ENCODE results near the gene TWNK. TPM values are rescaled to one million over a fixed set of nuclear protein-coding genes. Genes with fewer than 3 reads are reported as not detected.

TWNK gene
- 10 to 100 TPM; 14.3 to 17.9 (median 16.7) TPM for polyA plus RNA-seq (ENCODE audit: insufficient read length in 3 of 3)
- long read RNA-seq, donor 1, partial matches to known transcripts, result 0 of 3 reads
- long read RNA-seq, donor 1, other reads (novel, unspliced or antisense), result 0 of 3 reads
- long read RNA-seq, donor 2, partial matches to known transcripts, result 0 of 4 reads
- long read RNA-seq, donor 2, other reads (novel, unspliced or antisense), result 0 of 4 reads
- long read RNA-seq, donor 3, partial matches to known transcripts, result 0 of 5 reads
- long read RNA-seq, donor 3, other reads (novel, unspliced or antisense), result 0 of 5 reads
- long read RNA-seq, donor 4, partial matches to known transcripts, result 0 of 5 reads
- long read RNA-seq, donor 4, other reads (novel, unspliced or antisense), result 0 of 5 reads
- long read RNA-seq, donor 5, partial matches to known transcripts, result 0 of 1 reads
- long read RNA-seq, donor 5, other reads (novel, unspliced or antisense), result 0 of 1 reads
- long read RNA-seq, donor 6, partial matches to known transcripts, result 0 of 2 reads
- long read RNA-seq, donor 6, other reads (novel, unspliced or antisense), result 0 of 2 reads
- long read RNA-seq, donor 7, result 0 reads
- long read RNA-seq, donor 8, partial matches to known transcripts, result 0 of 1 reads
- long read RNA-seq, donor 8, other reads (novel, unspliced or antisense), result 0 of 1 reads
- long read RNA-seq, donor 9, partial matches to known transcripts, result 0 of 5 reads
- long read RNA-seq, donor 9, other reads (novel, unspliced or antisense), result 0 of 5 reads
- long read RNA-seq, donor 10, partial matches to known transcripts, result 0 of 2 reads
- long read RNA-seq, donor 10, other reads (novel, unspliced or antisense), result 0 of 2 reads
- long read RNA-seq, donor 11, partial matches to known transcripts, result 0 of 2 reads
- long read RNA-seq, donor 11, other reads (novel, unspliced or antisense), result 0 of 2 reads
- long read RNA-seq, donor 12, partial matches to known transcripts, result 0 of 1 reads
- long read RNA-seq, donor 12, other reads (novel, unspliced or antisense), result 0 of 1 reads
- long read RNA-seq, donor 13, partial matches to known transcripts, result 0 of 3 reads
- long read RNA-seq, donor 13, other reads (novel, unspliced or antisense), result 0 of 3 reads
- long read RNA-seq, donor 14, result 0 reads
- long read RNA-seq, donor 15, partial matches to known transcripts, result 22 of 24 reads
- long read RNA-seq, donor 15, other reads (novel, unspliced or antisense), result 0 of 24 reads
- long read RNA-seq, donor 16, partial matches to known transcripts, result 0 of 6 reads
- long read RNA-seq, donor 16, other reads (novel, unspliced or antisense), result 0 of 6 reads

DNA sequence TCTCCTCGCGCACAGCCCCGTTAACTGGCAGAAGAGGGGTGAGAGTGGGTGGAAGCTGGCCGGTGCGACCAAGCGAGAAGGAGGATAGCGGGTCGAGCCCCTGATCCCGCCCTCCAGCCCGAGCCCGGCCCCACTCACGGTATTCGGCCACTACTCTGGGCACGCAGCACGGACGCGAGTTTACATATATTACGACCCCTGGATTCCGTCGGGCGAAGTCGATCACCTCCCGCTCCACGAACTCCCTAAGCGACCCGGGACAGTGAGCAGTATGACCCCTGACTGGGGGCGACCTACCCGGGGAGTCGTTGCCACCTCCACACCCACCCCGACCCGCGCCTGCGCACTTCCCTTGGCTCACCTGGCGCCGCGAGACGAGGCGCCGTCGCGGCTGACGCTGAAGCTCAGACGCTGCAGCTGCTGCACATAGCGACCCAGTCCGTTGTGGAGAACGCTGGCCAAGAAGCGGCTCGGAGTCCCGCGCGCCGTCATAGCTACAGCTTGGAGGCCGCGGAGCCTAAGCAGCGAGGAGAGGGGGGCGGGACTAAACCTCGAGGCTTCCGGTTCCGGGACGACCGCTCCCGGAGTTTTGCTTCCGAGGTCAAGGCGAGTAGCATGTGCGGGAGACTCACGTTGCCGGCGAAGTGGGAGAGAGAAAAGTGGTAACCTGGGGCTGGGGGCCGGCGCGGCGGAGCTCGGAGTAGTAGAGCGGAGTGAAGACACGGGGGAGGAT is at the start of gene TWNK, which contains the start of gene MRPL43:
TWNK (plus strand) TSS at position 592 of the 733 bp plus-strand sequence. CDS start 668 bp downstream, outside the sequence.
MRPL43 (minus strand) TSS at position 546 of the 733 bp plus-strand sequence; CDS start at position 492, 54 bp downstream.
- peak; percentile 82 for DNase-seq

DNA sequence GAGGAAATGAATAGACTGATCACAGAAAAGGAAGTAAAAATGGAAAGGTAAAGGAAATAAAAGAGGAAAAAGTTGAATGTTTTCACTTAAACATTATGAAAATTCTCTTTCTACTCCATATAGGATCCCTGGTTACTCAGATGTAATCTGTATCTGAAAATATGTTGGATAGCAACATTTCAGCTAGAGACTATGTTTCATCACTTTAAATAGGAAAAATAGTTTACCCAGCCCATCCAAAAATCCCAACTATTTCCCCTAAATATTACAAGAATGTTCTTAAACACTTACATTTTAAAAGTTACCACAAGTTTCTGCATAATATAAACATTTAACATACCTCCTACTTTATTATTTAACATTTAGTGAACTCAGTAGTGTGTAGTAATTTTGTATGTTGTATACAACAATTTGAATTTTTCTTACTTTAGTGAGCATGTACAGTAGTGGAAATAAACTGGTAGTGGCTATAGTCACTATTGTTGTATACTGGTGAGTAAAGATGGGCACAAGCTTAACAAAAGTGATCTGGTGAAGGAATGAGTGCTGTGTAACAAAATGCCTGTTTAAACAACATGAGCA is 47.5 kb upstream of the TWNK start:
- no peak for DNase-seq

DNA sequence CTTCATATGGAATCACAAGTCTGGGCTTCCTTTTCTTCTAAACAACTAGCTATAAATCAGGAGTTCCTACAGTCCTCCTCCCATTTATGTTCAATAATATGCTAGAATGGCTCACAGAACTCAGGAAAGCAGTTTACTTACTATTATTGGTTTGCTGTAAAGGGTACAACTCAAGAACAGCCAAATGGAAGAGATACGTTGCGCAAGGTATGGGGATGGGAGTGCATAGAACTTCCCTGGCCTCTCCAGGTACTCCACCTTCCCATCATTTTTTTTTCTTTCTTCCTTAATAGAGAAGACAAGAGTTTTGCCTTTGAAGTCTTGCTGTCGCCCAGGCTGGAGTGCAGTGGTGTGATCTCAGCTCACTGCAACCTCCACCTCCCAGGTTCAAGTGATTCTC is 45.1 kb upstream of the TWNK start:
- no peak for DNase-seq

DNA sequence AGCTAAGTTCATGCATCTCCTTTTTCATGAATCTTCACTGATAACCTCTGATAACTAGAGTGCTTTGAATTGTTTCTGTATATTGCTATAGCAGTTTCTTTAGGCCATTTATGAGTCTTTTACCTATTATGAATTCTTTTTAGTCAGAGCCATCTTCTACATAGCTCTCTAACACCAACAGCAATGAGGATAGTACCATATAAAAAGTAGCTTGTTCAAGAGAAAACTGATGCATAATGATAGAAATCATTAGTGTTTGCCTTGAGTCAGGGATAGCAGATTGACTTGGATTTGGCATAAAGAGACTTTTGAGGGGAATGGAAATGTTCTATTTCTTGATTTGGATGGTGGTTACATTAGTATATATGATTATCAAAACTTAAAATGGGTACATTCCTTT is 43.8 kb upstream of the TWNK start:
- no peak for DNase-seq

DNA sequence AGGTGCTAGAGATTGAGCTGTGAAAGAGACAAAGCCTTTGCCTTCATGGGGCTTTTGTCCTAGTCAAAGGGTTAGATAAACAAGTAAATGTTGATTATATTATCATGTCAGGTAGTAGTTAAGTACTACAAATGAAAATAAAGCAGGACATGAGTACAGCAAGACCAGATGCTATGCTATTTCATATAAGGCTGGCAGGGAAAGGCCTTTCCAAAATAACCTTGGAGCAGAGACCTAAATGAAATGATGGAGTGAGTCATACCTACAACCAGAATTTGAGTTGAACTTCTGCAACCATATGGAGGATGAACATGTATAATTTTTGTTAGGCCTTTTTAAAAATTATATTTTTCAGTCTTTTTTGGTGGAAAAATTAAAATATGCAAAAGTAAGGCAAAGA is 41.6 kb upstream of the TWNK start:
- DNase-seq, result no peak

DNA sequence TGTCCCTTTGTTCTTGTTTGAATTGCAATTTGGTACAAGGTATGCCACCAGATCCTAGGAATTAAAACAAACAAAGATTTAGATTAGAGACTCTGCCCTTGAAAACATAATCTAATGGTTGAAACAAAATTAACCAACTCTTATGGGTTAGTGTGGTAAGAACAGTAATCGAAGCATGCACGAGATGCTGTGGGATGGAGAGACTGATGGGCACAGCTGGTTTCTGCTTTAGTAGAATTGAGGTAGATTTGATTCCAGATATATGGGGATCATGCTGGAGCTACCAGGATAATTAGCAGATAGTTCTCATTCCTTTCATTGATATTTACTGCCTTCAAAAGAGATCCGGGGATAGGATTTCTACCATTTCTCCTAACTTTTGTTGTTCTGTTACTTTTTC is 38.4 kb upstream of the TWNK start:
- DNase-seq, result no peak

DNA sequence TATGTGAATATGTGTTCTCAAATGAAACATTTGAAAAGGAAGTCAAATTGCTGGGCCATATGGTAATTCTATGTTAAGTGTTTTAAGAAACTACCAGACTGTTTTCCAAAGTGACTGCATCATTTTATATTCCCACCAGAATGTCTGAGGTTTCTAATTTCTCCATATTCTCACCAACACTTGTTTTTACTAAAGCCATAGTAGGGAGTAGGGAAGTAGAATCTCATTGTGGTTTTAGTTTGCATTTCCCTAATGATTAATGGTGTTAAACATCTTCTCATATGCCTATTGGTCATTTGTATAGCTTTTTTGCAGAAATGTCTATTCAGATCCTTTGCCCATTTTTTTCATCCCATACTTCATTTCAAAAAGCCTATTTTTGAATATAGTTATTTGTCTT is 27.1 kb upstream of the TWNK start:
- DNase-seq, result no peak

DNA sequence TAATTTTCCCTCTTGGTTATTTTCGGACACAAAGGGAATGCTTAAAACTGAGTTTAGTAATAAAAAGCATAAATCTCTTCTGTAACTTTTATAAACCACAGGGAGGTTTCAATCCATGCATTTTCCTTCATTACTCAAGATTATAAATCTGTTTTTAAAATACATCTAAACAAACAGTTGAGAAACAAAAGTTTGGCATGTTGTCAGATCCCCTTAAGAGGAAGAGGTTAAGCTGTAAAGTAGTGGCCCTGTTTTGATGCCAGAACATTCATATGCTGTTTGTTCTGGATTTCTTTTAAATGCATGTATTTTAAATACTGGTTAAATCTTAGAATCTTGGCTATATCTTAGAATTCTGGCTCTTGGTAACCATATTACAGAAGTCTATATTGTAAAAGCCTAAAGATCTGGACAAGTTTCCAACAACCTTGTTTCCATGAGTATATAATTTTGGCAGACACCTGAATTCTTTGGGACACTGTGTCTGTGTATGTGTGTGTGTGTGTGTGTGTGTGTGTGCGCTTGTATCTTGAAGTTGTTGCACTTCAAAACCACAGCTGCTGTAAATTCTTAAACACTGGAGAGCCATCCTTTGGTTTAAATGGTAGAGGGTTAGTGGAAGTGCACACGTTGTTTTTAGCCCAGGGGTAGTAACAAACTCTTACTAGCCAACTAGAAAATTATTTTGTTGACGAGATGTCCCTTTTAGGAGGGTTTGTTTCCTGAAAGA is 24.8 kb upstream of the TWNK start:
- DNase-seq, result no peak

DNA sequence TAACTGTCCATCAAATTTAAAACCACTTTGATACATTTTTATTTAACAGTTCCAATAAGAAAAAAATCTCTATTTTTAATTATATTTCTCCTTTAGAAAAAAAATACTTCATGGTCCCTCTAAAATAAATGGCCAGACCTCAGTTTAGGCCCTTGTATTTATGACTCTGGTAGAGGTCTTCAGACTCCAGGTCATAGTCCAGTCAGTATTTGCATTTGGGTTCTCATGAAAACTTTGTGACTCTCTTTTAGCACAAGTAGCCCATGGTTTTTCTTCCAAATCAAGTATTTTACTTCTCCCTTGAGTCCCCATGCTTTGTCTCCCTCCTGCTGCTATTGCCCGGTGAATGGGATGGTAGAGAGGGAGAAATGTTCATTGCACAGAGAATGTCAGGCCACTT is 23.5 kb upstream of the TWNK start:
- DNase-seq, result no peak

DNA sequence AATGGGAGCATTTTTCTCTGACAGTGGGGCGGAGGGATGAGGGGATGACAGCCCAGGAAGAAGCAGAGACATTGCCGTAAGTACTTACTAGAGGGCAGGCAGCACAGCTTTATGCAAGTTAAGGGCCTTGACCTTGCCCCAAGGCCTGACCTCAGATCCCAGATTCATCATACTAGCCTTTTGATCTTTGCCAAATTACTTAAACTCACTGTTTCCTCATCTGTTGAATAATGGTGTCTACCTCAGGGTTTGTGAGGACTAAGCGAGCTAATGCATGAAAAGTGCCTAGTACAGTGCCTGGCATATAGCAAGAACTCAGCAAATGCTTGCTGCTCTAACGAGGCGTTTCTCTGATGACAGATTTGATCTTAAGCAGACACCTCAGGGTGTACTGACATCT is 21.5 kb upstream of the TWNK start:
- no peak for DNase-seq

DNA sequence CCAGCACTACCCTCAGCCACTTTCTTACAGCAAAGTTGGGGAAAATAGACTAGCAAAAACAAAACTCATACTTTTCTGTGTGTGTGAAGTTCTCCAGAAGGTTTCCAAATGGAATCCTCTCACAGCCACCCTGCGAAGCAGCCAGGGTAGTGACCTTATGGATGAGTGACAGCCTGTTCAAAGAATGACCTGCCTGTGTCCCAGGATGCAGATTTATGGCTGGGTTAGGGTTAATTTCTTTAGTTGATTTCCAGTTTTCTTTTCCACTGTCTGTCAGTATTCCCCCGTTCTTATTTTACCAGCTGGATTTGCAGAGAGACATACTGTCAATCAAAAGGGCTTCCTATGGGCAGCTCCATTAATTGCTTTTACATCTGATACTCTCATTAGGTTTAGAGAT is 20.5 kb upstream of the TWNK start:
- no peak for DNase-seq

DNA sequence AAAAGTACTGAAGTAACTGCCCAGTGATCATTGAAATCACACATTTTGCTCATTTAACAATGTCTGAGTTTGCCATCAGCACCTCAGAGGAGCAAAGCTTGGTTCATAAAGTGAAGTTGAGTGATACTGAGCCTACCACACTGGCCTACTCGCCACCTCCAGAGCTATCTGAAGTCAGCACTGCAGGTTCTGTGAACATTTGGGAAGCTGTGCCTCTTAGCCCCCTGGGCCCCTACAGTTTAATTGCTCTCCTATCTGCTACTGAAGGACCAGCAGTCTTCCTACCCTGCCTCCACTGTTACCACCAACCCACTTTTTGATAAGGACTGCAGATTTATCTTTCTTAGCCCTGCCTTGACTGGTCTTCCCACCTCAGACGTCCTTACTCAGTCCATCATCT is 20.0 kb upstream of the TWNK start:
- no peak for DNase-seq

DNA sequence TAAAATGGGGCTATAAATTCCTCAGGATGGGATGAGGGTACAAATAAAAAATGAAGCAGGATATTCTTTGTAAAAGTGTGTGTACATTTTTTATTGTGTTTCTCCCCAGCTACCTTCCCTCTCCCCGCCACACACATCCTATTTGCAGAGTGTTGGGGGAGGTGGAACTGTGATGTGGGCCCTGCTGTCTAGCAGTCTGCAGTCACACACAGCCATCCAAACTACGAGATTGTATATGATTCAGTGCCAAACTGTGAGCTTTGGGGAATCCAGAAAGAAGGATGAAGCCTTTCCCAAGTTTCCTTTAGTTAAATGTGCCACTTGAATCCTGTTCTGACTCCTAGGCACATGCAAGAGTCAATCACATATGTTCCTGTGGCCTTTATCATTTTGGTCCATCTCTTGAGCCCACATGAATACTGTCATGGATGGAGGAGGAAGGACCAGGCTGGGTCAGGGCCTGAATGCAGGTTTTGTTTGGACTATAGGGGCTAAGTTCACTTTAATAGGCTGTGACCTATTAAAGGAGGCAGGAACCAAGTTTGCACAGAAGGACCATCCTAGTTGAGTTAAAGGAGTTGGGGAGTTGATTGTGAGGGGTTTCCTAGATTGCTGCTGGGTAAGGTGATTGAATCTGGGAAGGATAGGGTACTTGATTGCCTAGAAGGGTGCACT is 19.1 kb upstream of the TWNK start:
- no peak for DNase-seq

DNA sequence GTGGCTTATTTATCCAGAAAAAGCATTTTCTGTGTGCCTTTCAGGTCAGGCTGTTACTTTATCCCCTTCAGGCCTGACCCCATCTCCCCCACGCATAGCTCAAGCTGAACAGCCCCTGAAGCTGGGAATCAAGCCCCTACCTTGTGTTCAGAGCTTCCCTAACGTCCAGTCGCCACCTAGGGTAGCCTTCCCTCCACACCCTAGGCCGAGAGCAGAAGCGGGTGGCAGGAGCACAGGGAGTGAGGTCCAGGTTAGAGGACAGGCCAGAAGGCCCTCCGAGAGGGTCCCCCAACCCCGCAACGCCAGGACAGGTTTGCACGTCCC is 18.5 kb upstream of the TWNK start:
- DNase-seq, result no peak

DNA sequence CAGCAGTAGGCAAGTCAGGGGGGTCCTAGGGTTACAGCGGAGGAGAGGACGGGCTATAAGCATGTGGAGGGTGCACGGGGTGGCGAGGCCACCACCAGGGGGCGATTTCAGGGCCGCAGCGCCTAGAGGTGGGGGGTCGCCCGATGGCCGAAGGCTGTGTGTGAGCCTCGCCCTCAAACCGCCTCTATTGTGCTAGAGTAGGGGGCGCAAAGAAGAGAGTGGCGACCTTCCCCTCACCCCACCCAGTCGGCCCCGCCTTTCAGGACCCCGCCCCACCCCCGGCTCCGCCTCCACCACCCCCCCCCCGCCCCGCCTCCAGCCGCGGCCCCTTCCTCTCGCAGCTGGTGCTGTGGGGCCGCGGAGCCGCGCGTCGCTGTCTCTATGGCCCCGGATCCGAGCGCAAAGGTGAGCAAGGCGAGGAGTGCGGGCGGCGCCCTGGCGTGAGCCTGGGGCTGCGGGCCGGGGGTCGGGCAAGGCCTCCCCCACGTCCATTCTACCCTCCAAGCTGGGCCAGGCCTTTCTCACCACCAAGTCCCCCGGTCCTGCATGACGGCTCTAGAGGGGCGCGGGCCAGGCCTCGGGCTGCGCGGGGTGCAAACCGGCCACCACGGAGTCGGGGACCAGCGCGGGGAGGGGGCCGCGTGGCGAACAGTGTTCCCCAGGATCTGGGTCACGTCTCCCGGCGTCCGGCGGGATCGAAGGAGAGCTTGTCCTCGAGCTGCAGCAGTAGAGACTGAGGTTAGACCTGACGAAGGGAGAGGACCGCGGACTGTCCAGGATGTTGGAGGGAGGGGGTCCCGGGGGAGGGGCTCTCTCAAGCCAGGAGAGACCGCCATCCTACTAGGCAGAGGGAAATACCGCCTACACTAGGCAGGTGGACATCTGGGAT is 17.9 kb upstream of the TWNK start, which contains the start of gene SEMA4G:
SEMA4G (plus strand) TSS at position 318 of the 889 bp plus-strand sequence. CDS start 3,409 bp downstream, outside the sequence.
- peak; percentile 42 for DNase-seq

DNA sequence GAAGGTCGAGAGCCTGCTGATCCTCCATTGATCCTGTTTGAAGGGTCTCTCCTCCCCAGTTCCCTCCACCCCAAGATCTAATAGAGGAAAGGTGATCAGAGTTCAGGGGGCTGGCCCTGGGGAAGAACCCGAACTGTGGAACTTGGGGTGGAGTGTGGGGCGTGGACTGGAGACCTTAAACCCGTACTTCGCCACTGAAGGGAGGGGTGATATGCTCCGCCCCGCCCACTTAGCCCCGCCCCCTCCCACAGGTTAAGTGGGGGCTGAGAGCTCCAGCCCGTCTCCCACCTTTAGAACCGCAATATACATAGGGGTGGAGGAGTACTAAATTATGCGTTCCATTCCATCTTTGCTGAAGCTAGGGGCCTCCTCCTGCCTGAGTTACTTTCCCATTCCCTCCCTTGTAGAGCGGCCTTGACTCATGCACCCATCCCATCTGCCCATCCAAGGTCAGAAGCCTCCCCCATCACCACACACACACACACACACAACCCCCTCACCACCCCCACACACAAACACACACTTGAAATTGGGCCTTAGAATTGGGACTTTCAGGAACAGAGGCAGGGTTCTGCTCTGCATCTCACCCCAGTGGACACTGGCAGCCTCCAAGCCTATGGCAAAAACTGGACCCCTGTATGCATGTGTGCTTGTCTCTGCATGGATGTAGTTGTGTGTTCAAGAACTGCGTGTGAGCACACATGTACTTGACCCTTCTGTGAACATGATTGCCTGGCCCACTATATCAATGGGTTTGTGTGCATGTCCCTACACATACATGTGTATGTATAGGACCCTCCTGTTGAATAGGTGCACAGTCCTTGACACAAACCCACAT is 17.0 kb upstream of the TWNK start:
- no peak for DNase-seq
